ENCODE data around the gene DOCK1. TPM values are rescaled to one million over a fixed set of nuclear protein-coding genes. Genes with fewer than 3 reads are reported as not detected.

DOCK1 gene
- total RNA-seq, 1 donor from 2014 or later, result 72.6 TPM

DNA sequence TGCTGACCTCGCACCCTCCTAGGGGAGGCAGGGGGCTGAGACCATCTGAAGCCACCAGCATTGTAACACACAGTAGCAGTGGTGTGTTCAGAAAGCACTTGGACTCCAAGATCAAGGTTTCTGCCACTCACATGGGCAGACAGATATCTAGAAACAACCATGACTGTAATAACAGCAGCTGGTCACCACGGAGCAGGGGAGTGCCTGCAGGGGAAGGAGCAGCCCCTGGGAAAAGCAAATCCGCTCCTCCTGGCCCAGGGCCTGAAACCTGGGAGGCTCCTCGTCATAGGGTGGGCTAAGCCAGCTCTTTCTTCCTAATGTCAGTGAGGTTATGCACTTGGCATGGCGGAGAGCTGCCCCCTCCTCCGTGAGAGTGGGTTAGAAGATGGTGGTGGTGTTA lies 409.6 kb downstream of the DOCK1 start:
- DNase-seq (ENCODE audit: low spot score), result no peak
- Histone ChIP-seq H3K27me3 (no peaks in the 10 kb centered on the region), H3K4me1 (no peaks in the 10 kb centered on the region), H3K9me3 (ENCODE audit: low read depth) (no peaks in the 10 kb centered on the region), H3K4me3 (no peak overlapping the region), H3K27ac (no peak overlapping the region), H4K20me1 (ENCODE audit: low read depth) (no peaks in the 10 kb centered on the region), H3K9ac (no peak overlapping the region), H3F3A (ENCODE audit: low read depth) (no peaks in the 10 kb centered on the region), H3K4me2 (no peak overlapping the region), H3K36me3 (no peaks in the 10 kb centered on the region), H2AFZ (replicated peaks) (no peak overlapping the region), H3K79me2 (ENCODE audit: low read depth) (no peaks in the 10 kb centered on the region)
- Mint-ChIP-seq H3K9me3 (no peaks in the 10 kb centered on the region), H3K27me3 (ENCODE audit: insufficient read depth, low read depth) (peaks cover 2% of the 10 kb centered on the region), H3K4me1 (peaks cover 18% of the 10 kb centered on the region), H3K27ac (no peak overlapping the region), H3K4me3 (no peak overlapping the region), H3K36me3 (peaks cover 2% of the 10 kb centered on the region)
- TF ChIP-seq EZH2phosphoT487 (IDR thresholded peaks at IDR 0.05) (no peak), EZH2 (IDR thresholded peaks at IDR 0.05) (no peak), CTCF (IDR thresholded peaks at IDR 0.05) (no peak)

DNA sequence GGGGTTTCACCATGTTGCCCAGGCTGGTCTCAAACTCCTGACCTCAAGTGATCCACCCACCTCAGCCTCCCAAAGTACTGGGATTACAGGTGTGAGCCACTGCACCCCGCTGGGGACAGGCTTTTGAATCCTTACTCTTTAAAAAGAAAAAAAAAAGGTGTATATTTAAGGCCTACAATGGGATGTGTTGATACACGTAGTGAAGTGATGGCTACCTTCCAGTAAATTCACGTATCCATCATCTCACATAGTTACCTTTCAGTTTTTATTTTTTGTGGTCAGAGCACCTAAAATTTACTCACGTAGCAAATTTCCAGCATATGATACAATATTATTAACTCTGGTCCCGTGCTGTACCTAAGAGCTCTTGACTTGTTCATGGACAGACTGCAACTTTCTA lies 410.7 kb downstream of the DOCK1 start:
- Histone ChIP-seq H3K4me1 (no peaks in the 10 kb centered on the region), H3K36me3 (no peaks in the 10 kb centered on the region), H3K27me3 (no peaks in the 10 kb centered on the region), H3K4me2 (no peak overlapping the region), H4K20me1 (ENCODE audit: low read depth) (no peaks in the 10 kb centered on the region), H3K9me3 (ENCODE audit: low read depth) (no peaks in the 10 kb centered on the region), H3K9ac (no peak overlapping the region), H3K27ac (no peak overlapping the region), H3K4me3 (no peak overlapping the region), H2AFZ (replicated peaks) (no peak overlapping the region), H3F3A (ENCODE audit: low read depth) (no peaks in the 10 kb centered on the region), H3K79me2 (ENCODE audit: low read depth) (no peaks in the 10 kb centered on the region)
- Mint-ChIP-seq H3K4me3 (no peak overlapping the region), H3K27me3 (ENCODE audit: insufficient read depth, low read depth) (peaks cover 2% of the 10 kb centered on the region), H3K36me3 (peaks cover 2% of the 10 kb centered on the region), H3K27ac (no peak overlapping the region), H3K9me3 (no peaks in the 10 kb centered on the region), H3K4me1 (peaks cover 12% of the 10 kb centered on the region)
- DNase-seq (ENCODE audit: low spot score), result no peak
- TF ChIP-seq EZH2phosphoT487 (IDR thresholded peaks at IDR 0.05), result no peak

GRCh38 chr10:127318396-127318795 lies 413.2 kb downstream of the DOCK1 start:
- TF ChIP-seq EZH2phosphoT487 (IDR thresholded peaks at IDR 0.05), result no peak
- TF ChIP-seq CTCF (IDR thresholded peaks at IDR 0.05), result no peak
- TF ChIP-seq EZH2 (IDR thresholded peaks at IDR 0.05), result no peak
- Mint-ChIP-seq H3K27ac (no peak overlapping the region), H3K4me1 (peaks cover 9% of the 10 kb centered on the region), H3K9me3 (no peaks in the 10 kb centered on the region), H3K4me3 (no peak overlapping the region), H3K27me3 (ENCODE audit: insufficient read depth, low read depth) (no peaks in the 10 kb centered on the region), H3K36me3 (peaks cover 2% of the 10 kb centered on the region)
- Histone ChIP-seq H2AFZ (replicated peaks) (no peak overlapping the region), H3K27me3 (no peaks in the 10 kb centered on the region), H3K4me3 (no peak overlapping the region), H3K4me2 (no peak overlapping the region), H3K9me3 (ENCODE audit: low read depth) (no peaks in the 10 kb centered on the region), H3F3A (ENCODE audit: low read depth) (no peaks in the 10 kb centered on the region), H3K79me2 (ENCODE audit: low read depth) (no peaks in the 10 kb centered on the region), H3K27ac (no peak overlapping the region), H3K4me1 (no peaks in the 10 kb centered on the region), H4K20me1 (ENCODE audit: low read depth) (no peaks in the 10 kb centered on the region), H3K9ac (no peak overlapping the region), H3K36me3 (no peaks in the 10 kb centered on the region)
- DNase-seq (ENCODE audit: low spot score), result no peak

DNA sequence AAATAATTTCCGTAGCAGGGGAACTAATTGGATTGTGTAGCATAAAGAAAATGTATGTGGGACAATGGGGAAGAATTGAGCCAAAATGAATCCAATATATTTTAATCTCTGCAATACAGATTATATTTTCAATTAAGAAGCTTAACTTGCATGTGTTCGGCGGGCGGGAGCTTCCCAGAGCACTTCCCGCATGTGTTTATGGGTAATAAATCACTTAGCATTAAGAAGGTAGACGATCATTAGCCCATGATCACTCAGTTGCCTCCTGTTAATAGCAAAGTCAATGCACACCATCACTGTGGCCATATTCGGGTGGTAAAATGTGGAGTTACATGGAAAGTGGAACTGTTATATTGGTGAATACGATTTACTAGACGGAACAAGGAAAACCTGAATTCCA lies 414.0 kb downstream of the DOCK1 start:
- H3F3A ChIP-seq (ENCODE audit: low read depth), result no peaks in the 10 kb centered on the region
- Mint-ChIP-seq H3K4me3 (no peak overlapping the region), H3K27me3 (ENCODE audit: insufficient read depth, low read depth) (no peaks in the 10 kb centered on the region), H3K4me1 (peaks cover 10% of the 10 kb centered on the region), H3K9me3 (no peaks in the 10 kb centered on the region), H3K27ac (no peak overlapping the region), H3K36me3 (peaks cover 2% of the 10 kb centered on the region)
- H3K27me3 ChIP-seq, result no peaks in the 10 kb centered on the region
- H3K36me3 ChIP-seq, result no peaks in the 10 kb centered on the region
- no peaks in the 10 kb centered on the region for H3K79me2 ChIP-seq (ENCODE audit: low read depth)
- no peaks in the 10 kb centered on the region for H3K9me3 ChIP-seq (ENCODE audit: low read depth)
- H3K4me2 ChIP-seq, result no peak overlapping the region
- no peak overlapping the region for H3K4me3 ChIP-seq
- no peak overlapping the region for H3K27ac ChIP-seq
- no peak overlapping the region for H2AFZ ChIP-seq (replicated peaks)
- no peak for DNase-seq (ENCODE audit: low spot score)
- H3K9ac ChIP-seq, result no peak overlapping the region
- H4K20me1 ChIP-seq (ENCODE audit: low read depth), result no peaks in the 10 kb centered on the region
- H3K4me1 ChIP-seq, result no peaks in the 10 kb centered on the region
- TF ChIP-seq EZH2 (IDR thresholded peaks at IDR 0.05), result no peak
